Tibial nerve (tissue), 4 donors: ENCODE results near the gene FOXE1. TPM values are rescaled to one million over a fixed set of nuclear protein-coding genes. Genes with fewer than 3 reads are reported as not detected.

Experiments used
- DNase-seq, 2 donors: peaks; one replicate each; pipeline ENCODE4 v3.0.0-alpha.2; 2019; ENCODE audit warnings: low spot score in 2 of 2
- H3K27ac ChIP-seq, 4 donors: fragments of 200-600 bp; sonication (generic) in 3 of 4; one replicate each; pipeline ENCODE4 v1.5.1; 2017 to 2019; ENCODE audit warnings: mild to moderate bottlenecking in 1 of 4
- H3K27me3 ChIP-seq, 2 donors: fragments of 200-600 bp; sonication (generic) in 1 of 2; one replicate each; pipeline versions ENCODE4 v1.5.1 to v1.6.0; 2017 to 2019
- H3K36me3 ChIP-seq, 3 donors: fragments of 200-600 bp; sonication (generic); one replicate each; pipeline ENCODE4 v1.5.1; 2018 to 2019
- H3K4me1 ChIP-seq, 4 donors: fragments of 200-600 bp; sonication (generic) in 3 of 4; one replicate each; pipeline ENCODE4 v1.5.1; 2017 to 2019
- H3K4me3 ChIP-seq, 4 donors: fragments of 200-600 bp; sonication (generic) in 3 of 4; one replicate each; pipeline ENCODE4 v1.5.1; 2017 to 2019; ENCODE audit warnings: mild to moderate bottlenecking in 1 of 4, moderate library complexity in 1 of 4
- H3K9me3 ChIP-seq, 4 donors: fragments of 200-600 bp; sonication (generic) in 3 of 4; one replicate each; pipeline ENCODE4 v1.5.1; 2017 to 2019
- CTCF ChIP-seq, 5 experiments: fragments of 200-600 bp in 3 of 5; fragments of 450-650 bp in 2 of 5; sonication (generic) in 3 of 5; IDR thresholded peaks; one replicate each; pipeline ENCODE4 v1.5.1; 2016 to 2019; ENCODE audit warnings: antibody characterized with exemption in 5 of 5, mild to moderate bottlenecking in 3 of 5, moderate library complexity in 2 of 5
- EP300 ChIP-seq, 2 donors: sonication (generic); formaldehyde crosslinking; IDR thresholded peaks; one replicate each; pipeline ENCODE4 v1.6.1; 2017; ENCODE audit warnings: antibody characterized with exemption in 2 of 2, mild to moderate bottlenecking in 1 of 2
- POLR2A ChIP-seq, 2 donors: fragments of 450-650 bp; IDR thresholded peaks; one replicate each; pipeline ENCODE4 v1.6.1; 2017; ENCODE audit warnings: antibody characterized with exemption in 2 of 2, mild to moderate bottlenecking in 2 of 2, moderate library complexity in 2 of 2
- WGBS, 2 donors: methylation state at CpG; one replicate each; pipeline ENCODE4 v1.1.5; 2018; 5-methylcytosine and 5-hydroxymethylcytosine counted together
- total RNA-seq, 4 donors: library from RNA; depleted of rRNA; stranded (reverse); fragments of >200 nt; gene quantifications; one replicate each; pipeline ENCODE4 v1.1.0, GENCODE V29; 2016

Gene FOXE1
- total RNA-seq, 4 donors from 2014 or later = not detected

GRCh38 chr9:97904725-97905124 is 51.7 kb downstream of the FOXE1 start:
- no peak overlapping the region for H3K27ac ChIP-seq
- H3K4me3 ChIP-seq = no peak overlapping the region
- 96 to 97% methylated on average over 9 of the region's 9 CpGs for WGBS, 2 donors
- peaks cover 0 to 34% (median 11%) of the 10 kb centered on the region in 4 donors for H3K4me1 ChIP-seq
- no peak for DNase-seq
- no peaks in the 10 kb centered on the region for H3K9me3 ChIP-seq
- peaks cover 0 to 70% (median 0%) of the 10 kb centered on the region in 3 donors for H3K36me3 ChIP-seq
- no peak for TF ChIP-seq CTCF (IDR thresholded peaks at IDR 0.05)
- TF ChIP-seq EP300 (IDR thresholded peaks at IDR 0.05) = no peak
- TF ChIP-seq POLR2A (IDR thresholded peaks at IDR 0.05) = no peak
- H3K27me3 ChIP-seq = no peaks in the 10 kb centered on the region

GRCh38 chr9:97905228-97905627 is 52.2 kb downstream of the FOXE1 start:
- peaks cover 0 to 33% (median 11%) of the 10 kb centered on the region in 4 donors for H3K4me1 ChIP-seq
- no peaks in the 10 kb centered on the region for H3K9me3 ChIP-seq
- no peaks in the 10 kb centered on the region for H3K27me3 ChIP-seq
- no peak for TF ChIP-seq POLR2A (IDR thresholded peaks at IDR 0.05)
- no peak for TF ChIP-seq CTCF (IDR thresholded peaks at IDR 0.05)
- TF ChIP-seq EP300 (IDR thresholded peaks at IDR 0.05) = no peak
- H3K27ac ChIP-seq = no peak overlapping the region
- DNase-seq = no peak
- H3K4me3 ChIP-seq = no peak overlapping the region
- H3K36me3 ChIP-seq = peaks cover 0 to 70% (median 0%) of the 10 kb centered on the region in 3 donors
- WGBS, 2 donors = 77 to 87% methylated on average over 2 of the region's 2 CpGs

Other genes with a start within 250 kb of the FOXE1 start
- 10 to 100 TPM; 14.0 to 54.1 (median 23.6) TPM for gene TSTD2, start 219.9 kb upstream of the FOXE1 start, total RNA-seq
- 10 to 100 TPM; 18.6 to 38.4 (median 24.4) TPM for gene NCBP1, start 219.4 kb upstream of the FOXE1 start, total RNA-seq
- gene XPA, start 155.9 kb upstream of the FOXE1 start, total RNA-seq = 10 to 100 TPM; 16.6 to 27.8 (median 20.0) TPM
- gene TRMO, start 69.3 kb downstream of the FOXE1 start, total RNA-seq = 10 to 100 TPM; 16.7 to 30.9 (median 19.7) TPM
- not detected for gene HEMGN, start 84.9 kb downstream of the FOXE1 start, total RNA-seq
- gene ANP32B, start 130.1 kb downstream of the FOXE1 start, total RNA-seq = 10 to 100 TPM; 39.0 to 59.4 (median 51.8) TPM
- 10 to 100 TPM; 35.2 to 74.4 (median 44.6) TPM for gene NANS, start 203.5 kb downstream of the FOXE1 start, total RNA-seq